GM18519 (cell line): ENCODE data around the gene EDEM1.

ENCODE experiments used
- ATAC-seq: cut with Tn5 transposase; IDR thresholded peaks from one replicate; pipeline ENCODE4 v1.9.1; 2021; ENCODE audit warnings: mild to moderate bottlenecking, moderate library complexity; ENCODE audit not compliant: unreplicated experiment, low FRiP score

The EDEM1 gene

GRCh38 chr3:5264093-5264600, 76.6 kb downstream of the EDEM1 start:
- no peak for ATAC-seq

GRCh38 chr3:5264896-5265770, 77.6 kb downstream of the EDEM1 start:
- ATAC-seq = no peak

GRCh38 chr3:5267252-5267651, 79.7 kb downstream of the EDEM1 start:
- no peak for ATAC-seq

- ATAC-seq = no peak
Measured at GRCh38 chr3:5267889-5268288, 80.4 kb downstream of the EDEM1 start.
